ENCODE data around the gene FNIP2. TPM values are rescaled to one million over a fixed set of nuclear protein-coding genes. Genes with fewer than 3 reads are reported as not detected.

Gene FNIP2
- polyA plus RNA-seq, 1 of the 3 experiments (the other 2 are of a cell fraction): 0.97 TPM

DNA sequence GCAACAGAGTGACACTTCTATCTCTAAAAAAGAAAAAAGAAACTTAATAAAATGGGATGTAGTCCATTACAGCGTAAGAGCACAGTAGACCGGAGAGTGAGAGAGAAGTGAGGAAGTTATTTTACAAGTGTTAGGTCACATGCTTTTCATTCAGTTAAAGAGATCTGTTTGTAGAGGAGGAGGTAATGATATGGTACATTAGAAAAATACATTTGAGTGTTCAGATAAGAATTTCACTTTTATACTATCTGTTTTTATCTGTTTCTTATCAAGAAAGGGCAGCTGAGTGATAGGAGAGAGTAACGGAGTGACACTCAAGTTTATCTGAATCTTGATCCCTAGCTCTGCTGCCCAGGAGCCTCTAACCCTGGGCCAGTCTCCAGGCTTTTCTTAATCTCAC lies 38.9 kb downstream of the FNIP2 start:
- Histone ChIP-seq H3K9ac (no peak overlapping the region), H3K27me3 (ENCODE audit: insufficient read depth) (no peaks in the 10 kb centered on the region), H3K4me1 (ENCODE audit: control insufficient read depth in 1 of 2, insufficient read depth in 2 of 2, low read depth in 1 of 2, low read length in 1 of 2) (peaks cover 11 to 17% of the 10 kb centered on the region in 2 experiments; a peak in 3 of 4 replicates), H3K27ac (ENCODE audit: low read depth in 2 of 2, low read length in 1 of 2) (no peak overlapping the region), H3K9me2 (no peaks in the 10 kb centered on the region), H2AFZ (ENCODE audit: low read depth) (no peak overlapping the region), H3K9me3 (no peaks in the 10 kb centered on the region), H3K79me2 (ENCODE audit: insufficient read depth) (peaks cover 23% of the 10 kb centered on the region), H3F3A (replicated peaks; ENCODE audit: insufficient read depth) (peaks cover 30% of the 10 kb centered on the region), H3K4me3 (ENCODE audit: low read depth in 2 of 2, low read length in 1 of 2) (no peak overlapping the region), H3K36me3 (replicated peaks in 1 of 2; ENCODE audit: control insufficient read depth in 1 of 2, insufficient read depth in 2 of 2, low read length in 1 of 2) (no peaks in the 10 kb centered on the region), H3K4me2 (no peak overlapping the region), H4K20me1 (ENCODE audit: insufficient read depth) (no peaks in the 10 kb centered on the region)
- POLR2A ChIA-PET: no interaction called here
- no peak for TF ChIP-seq FOSL2 (IDR thresholded peaks at IDR 0.05; ENCODE audit: borderline replicate concordance, low read depth)
- TF ChIP-seq JUND (IDR thresholded peaks at IDR 0.05): no peak
- TF ChIP-seq, protein P1, sequence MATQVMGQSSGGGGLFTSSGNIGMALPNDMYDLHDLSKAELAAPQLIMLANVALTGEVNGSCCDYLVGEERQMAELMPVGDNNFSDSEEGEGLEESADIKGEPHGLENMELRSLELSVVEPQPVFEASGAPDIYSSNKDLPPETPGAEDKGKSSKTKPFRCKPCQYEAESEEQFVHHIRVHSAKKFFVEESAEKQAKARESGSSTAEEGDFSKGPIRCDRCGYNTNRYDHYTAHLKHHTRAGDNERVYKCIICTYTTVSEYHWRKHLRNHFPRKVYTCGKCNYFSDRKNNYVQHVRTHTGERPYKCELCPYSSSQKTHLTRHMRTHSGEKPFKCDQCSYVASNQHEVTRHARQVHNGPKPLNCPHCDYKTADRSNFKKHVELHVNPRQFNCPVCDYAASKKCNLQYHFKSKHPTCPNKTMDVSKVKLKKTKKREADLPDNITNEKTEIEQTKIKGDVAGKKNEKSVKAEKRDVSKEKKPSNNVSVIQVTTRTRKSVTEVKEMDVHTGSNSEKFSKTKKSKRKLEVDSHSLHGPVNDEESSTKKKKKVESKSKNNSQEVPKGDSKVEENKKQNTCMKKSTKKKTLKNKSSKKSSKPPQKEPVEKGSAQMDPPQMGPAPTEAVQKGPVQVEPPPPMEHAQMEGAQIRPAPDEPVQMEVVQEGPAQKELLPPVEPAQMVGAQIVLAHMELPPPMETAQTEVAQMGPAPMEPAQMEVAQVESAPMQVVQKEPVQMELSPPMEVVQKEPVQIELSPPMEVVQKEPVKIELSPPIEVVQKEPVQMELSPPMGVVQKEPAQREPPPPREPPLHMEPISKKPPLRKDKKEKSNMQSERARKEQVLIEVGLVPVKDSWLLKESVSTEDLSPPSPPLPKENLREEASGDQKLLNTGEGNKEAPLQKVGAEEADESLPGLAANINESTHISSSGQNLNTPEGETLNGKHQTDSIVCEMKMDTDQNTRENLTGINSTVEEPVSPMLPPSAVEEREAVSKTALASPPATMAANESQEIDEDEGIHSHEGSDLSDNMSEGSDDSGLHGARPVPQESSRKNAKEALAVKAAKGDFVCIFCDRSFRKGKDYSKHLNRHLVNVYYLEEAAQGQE (IDR thresholded peaks at IDR 0.05; ENCODE audit: low read depth, low read length): no peak
- TF ChIP-seq TEAD4 (IDR thresholded peaks at IDR 0.05; ENCODE audit: borderline replicate concordance, insufficient read depth): no peak
- TF ChIP-seq, protein P2, sequence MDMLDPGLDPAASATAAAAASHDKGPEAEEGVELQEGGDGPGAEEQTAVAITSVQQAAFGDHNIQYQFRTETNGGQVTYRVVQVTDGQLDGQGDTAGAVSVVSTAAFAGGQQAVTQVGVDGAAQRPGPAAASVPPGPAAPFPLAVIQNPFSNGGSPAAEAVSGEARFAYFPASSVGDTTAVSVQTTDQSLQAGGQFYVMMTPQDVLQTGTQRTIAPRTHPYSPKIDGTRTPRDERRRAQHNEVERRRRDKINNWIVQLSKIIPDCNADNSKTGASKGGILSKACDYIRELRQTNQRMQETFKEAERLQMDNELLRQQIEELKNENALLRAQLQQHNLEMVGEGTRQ (IDR thresholded peaks at IDR 0.05; ENCODE audit: borderline replicate concordance, low read depth, low read length): no peak
- no peak for TF ChIP-seq RXRA (IDR thresholded peaks at IDR 0.05; ENCODE audit: borderline replicate concordance, low read depth)
- TF ChIP-seq NRF1 (IDR thresholded peaks at IDR 0.05; ENCODE audit: low read depth, low read length): no peak
- no peak for TF ChIP-seq RCOR1 (IDR thresholded peaks at IDR 0.05; ENCODE audit: low read length)
- TF ChIP-seq YY1 (IDR thresholded peaks at IDR 0.05; ENCODE audit: low read depth): no peak
- no peak for TF ChIP-seq FOXM1 (IDR thresholded peaks at IDR 0.05; ENCODE audit: low read depth)
- no peak for TF ChIP-seq POLR2AphosphoS5 (IDR thresholded peaks at IDR 0.05; ENCODE audit: low read depth, low read length)
- TF ChIP-seq TCF12 (IDR thresholded peaks at IDR 0.05): no peak
- TF ChIP-seq, protein P3, sequence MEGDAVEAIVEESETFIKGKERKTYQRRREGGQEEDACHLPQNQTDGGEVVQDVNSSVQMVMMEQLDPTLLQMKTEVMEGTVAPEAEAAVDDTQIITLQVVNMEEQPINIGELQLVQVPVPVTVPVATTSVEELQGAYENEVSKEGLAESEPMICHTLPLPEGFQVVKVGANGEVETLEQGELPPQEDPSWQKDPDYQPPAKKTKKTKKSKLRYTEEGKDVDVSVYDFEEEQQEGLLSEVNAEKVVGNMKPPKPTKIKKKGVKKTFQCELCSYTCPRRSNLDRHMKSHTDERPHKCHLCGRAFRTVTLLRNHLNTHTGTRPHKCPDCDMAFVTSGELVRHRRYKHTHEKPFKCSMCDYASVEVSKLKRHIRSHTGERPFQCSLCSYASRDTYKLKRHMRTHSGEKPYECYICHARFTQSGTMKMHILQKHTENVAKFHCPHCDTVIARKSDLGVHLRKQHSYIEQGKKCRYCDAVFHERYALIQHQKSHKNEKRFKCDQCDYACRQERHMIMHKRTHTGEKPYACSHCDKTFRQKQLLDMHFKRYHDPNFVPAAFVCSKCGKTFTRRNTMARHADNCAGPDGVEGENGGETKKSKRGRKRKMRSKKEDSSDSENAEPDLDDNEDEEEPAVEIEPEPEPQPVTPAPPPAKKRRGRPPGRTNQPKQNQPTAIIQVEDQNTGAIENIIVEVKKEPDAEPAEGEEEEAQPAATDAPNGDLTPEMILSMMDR (IDR thresholded peaks at IDR 0.05): no peak
- no peak for TF ChIP-seq GABPA (IDR thresholded peaks at IDR 0.05; ENCODE audit: low read depth)
- TF ChIP-seq, protein P4, sequence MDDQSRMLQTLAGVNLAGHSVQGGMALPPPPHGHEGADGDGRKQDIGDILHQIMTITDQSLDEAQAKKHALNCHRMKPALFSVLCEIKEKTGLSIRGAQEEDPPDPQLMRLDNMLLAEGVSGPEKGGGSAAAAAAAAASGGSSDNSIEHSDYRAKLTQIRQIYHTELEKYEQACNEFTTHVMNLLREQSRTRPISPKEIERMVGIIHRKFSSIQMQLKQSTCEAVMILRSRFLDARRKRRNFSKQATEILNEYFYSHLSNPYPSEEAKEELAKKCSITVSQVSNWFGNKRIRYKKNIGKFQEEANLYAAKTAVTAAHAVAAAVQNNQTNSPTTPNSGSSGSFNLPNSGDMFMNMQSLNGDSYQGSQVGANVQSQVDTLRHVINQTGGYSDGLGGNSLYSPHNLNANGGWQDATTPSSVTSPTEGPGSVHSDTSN (IDR thresholded peaks at IDR 0.05): no peak
- TF ChIP-seq MEF2A (IDR thresholded peaks at IDR 0.05; ENCODE audit: borderline replicate concordance, low read depth): no peak
- WGBS (ENCODE audit: low lambda C conversion rate): 96% methylated on average over 3 of the region's 3 CpGs
- DNase-seq: no peak
- CTCF ChIA-PET: interaction anchor here (1.1 kb wide), 1 partner anchor 44 kb away, joined by 3 read pairs; no protein-coding TSS in a partner anchor

Measured in SK-N-SH (cell line).